Measurements from ENCODE around the gene PACS1.
"Not testable (repeated sequence)": the region's sequence is repeated elsewhere in the genome, so short reads cannot be mapped to it uniquely, and the experiment has no call there.

PACS1 gene

GRCh38 chr11:66267379-66268243 is 197.5 kb downstream of the PACS1 start:
- Histone ChIP-seq H3K4me3 (ENCODE audit: low read length) (peak overlapping the region; percentile 96), H3K4me1 (ENCODE audit: insufficient read depth, low read length) (peaks cover 7% of the 10 kb centered on the region; the same call in 1 of the 2 replicates), H3K36me3 (ENCODE audit: insufficient read depth, low read depth, low read length) (peaks cover 40% of the 10 kb centered on the region), H3K9ac (ENCODE audit: low read depth, low read length) (peak overlapping the region; percentile 64; the same call in 1 of the 2 replicates), H3K27ac (ENCODE audit: low read length) (peak overlapping the region; percentile 42), H3K27me3 (ENCODE audit: insufficient read depth, low read length) (no peaks in the 10 kb centered on the region), H3K9me3 (ENCODE audit: insufficient read depth, low read depth, low read length) (no peaks in the 10 kb centered on the region)

GRCh38 chr11:66268244-66268951 is 198.3 kb downstream of the PACS1 start, which contains the start of gene RAB1B:
RAB1B (plus strand) TSS chr11:66268639; CDS start chr11:66268680, 41 bp downstream.
- Histone ChIP-seq H3K27ac (ENCODE audit: low read length) (peak within 1 kb of the TSS; percentile 74), H3K9me3 (ENCODE audit: insufficient read depth, low read depth, low read length) (no peaks in the 10 kb centered on the region), H3K9ac (ENCODE audit: low read depth, low read length) (peak within 1 kb of the TSS; percentile 92), H3K36me3 (ENCODE audit: insufficient read depth, low read depth, low read length) (peaks cover 40% of the 10 kb centered on the region), H3K4me1 (ENCODE audit: insufficient read depth, low read length) (peaks cover 7% of the 10 kb centered on the region; the same call in 1 of the 2 replicates), H3K4me3 (ENCODE audit: low read length) (peak within 1 kb of the TSS; percentile 96), H3K27me3 (ENCODE audit: insufficient read depth, low read length) (no peaks in the 10 kb centered on the region)

GRCh38 chr11:66268952-66269905 is 199.2 kb downstream of the PACS1 start:
- Histone ChIP-seq H3K36me3 (ENCODE audit: insufficient read depth, low read depth, low read length) (peaks cover 40% of the 10 kb centered on the region), H3K4me3 (ENCODE audit: low read length) (peak overlapping the region; percentile 96), H3K4me1 (ENCODE audit: insufficient read depth, low read length) (peaks cover 7% of the 10 kb centered on the region; the same call in 1 of the 2 replicates), H3K9ac (ENCODE audit: low read depth, low read length) (peak overlapping the region; percentile 92), H3K27me3 (ENCODE audit: insufficient read depth, low read length) (no peaks in the 10 kb centered on the region), H3K9me3 (ENCODE audit: insufficient read depth, low read depth, low read length) (no peaks in the 10 kb centered on the region), H3K27ac (ENCODE audit: low read length) (peak overlapping the region; percentile 74)

GRCh38 chr11:66271816-66272215 is 201.7 kb downstream of the PACS1 start:
- Histone ChIP-seq H3K4me1 (ENCODE audit: insufficient read depth, low read length) (peaks cover 7% of the 10 kb centered on the region; the same call in 1 of the 2 replicates), H3K9ac (ENCODE audit: low read depth, low read length) (no peak overlapping the region), H3K36me3 (ENCODE audit: insufficient read depth, low read depth, low read length) (peaks cover 47% of the 10 kb centered on the region), H3K27ac (ENCODE audit: low read length) (no peak overlapping the region), H3K4me3 (ENCODE audit: low read length) (no peak overlapping the region), H3K27me3 (ENCODE audit: insufficient read depth, low read length) (no peaks in the 10 kb centered on the region), H3K9me3 (ENCODE audit: insufficient read depth, low read depth, low read length) (no peaks in the 10 kb centered on the region)

GRCh38 chr11:66272596-66272995 is 202.5 kb downstream of the PACS1 start:
- Histone ChIP-seq H3K4me3 (ENCODE audit: low read length) (no peak overlapping the region), H3K27me3 (ENCODE audit: insufficient read depth, low read length) (no peaks in the 10 kb centered on the region), H3K9ac (ENCODE audit: low read depth, low read length) (no peak overlapping the region), H3K27ac (ENCODE audit: low read length) (no peak overlapping the region), H3K4me1 (ENCODE audit: insufficient read depth, low read length) (peaks cover 7% of the 10 kb centered on the region; the same call in 1 of the 2 replicates), H3K9me3 (ENCODE audit: insufficient read depth, low read depth, low read length) (no peaks in the 10 kb centered on the region), H3K36me3 (ENCODE audit: insufficient read depth, low read depth, low read length) (peaks cover 47% of the 10 kb centered on the region)

GRCh38 chr11:66274219-66274618 is 204.1 kb downstream of the PACS1 start:
- H3K9ac ChIP-seq (ENCODE audit: low read depth, low read length), result no peak overlapping the region
- no peak overlapping the region for H3K4me3 ChIP-seq (ENCODE audit: low read length)
- no peak overlapping the region for H3K27ac ChIP-seq (ENCODE audit: low read length)
- H3K36me3 ChIP-seq (ENCODE audit: insufficient read depth, low read depth, low read length), result peaks cover 47% of the 10 kb centered on the region
- peaks cover 5% of the 10 kb centered on the region; the same call in 1 of the 2 replicates for H3K27me3 ChIP-seq (ENCODE audit: insufficient read depth, low read length)
- H3K9me3 ChIP-seq (ENCODE audit: insufficient read depth, low read depth, low read length), result no peaks in the 10 kb centered on the region
- H3K4me1 ChIP-seq (ENCODE audit: insufficient read depth, low read length), result peaks cover 9% of the 10 kb centered on the region; the same call in 1 of the 2 replicates

GRCh38 chr11:66275396-66275795 is 205.3 kb downstream of the PACS1 start:
- Histone ChIP-seq H3K4me3 (ENCODE audit: low read length) (no peak overlapping the region), H3K36me3 (ENCODE audit: insufficient read depth, low read depth, low read length) (peaks cover 47% of the 10 kb centered on the region), H3K27ac (ENCODE audit: low read length) (no peak overlapping the region), H3K27me3 (ENCODE audit: insufficient read depth, low read length) (peaks cover 6% of the 10 kb centered on the region; the same call in 1 of the 2 replicates), H3K9me3 (ENCODE audit: insufficient read depth, low read depth, low read length) (no peaks in the 10 kb centered on the region), H3K4me1 (ENCODE audit: insufficient read depth, low read length) (peaks cover 2% of the 10 kb centered on the region; the same call in 1 of the 2 replicates), H3K9ac (ENCODE audit: low read depth, low read length) (no peak overlapping the region)

GRCh38 chr11:66275984-66276612 is 206.0 kb downstream of the PACS1 start:
- Histone ChIP-seq H3K27ac (ENCODE audit: low read length) (no peak overlapping the region), H3K4me1 (ENCODE audit: insufficient read depth, low read length) (peaks cover 2% of the 10 kb centered on the region; the same call in 1 of the 2 replicates), H3K4me3 (ENCODE audit: low read length) (no peak overlapping the region), H3K27me3 (ENCODE audit: insufficient read depth, low read length) (peaks cover 6% of the 10 kb centered on the region; the same call in 1 of the 2 replicates), H3K9ac (ENCODE audit: low read depth, low read length) (no peak overlapping the region), H3K9me3 (ENCODE audit: insufficient read depth, low read depth, low read length) (no peaks in the 10 kb centered on the region), H3K36me3 (ENCODE audit: insufficient read depth, low read depth, low read length) (peaks cover 47% of the 10 kb centered on the region)

GRCh38 chr11:66276619-66277018 is 206.5 kb downstream of the PACS1 start:
- H3K9me3 ChIP-seq (ENCODE audit: insufficient read depth, low read depth, low read length); H3K4me1 ChIP-seq (ENCODE audit: insufficient read depth, low read length); H3K27me3 ChIP-seq (ENCODE audit: insufficient read depth, low read length); H3K9ac ChIP-seq (ENCODE audit: low read depth, low read length); H3K4me3 ChIP-seq (ENCODE audit: low read length); H3K27ac ChIP-seq (ENCODE audit: low read length): not testable (repeated sequence)
- peaks cover 46% of the 10 kb centered on the region for H3K36me3 ChIP-seq (ENCODE audit: insufficient read depth, low read depth, low read length)

GRCh38 chr11:66277064-66277463 is 207.0 kb downstream of the PACS1 start:
- H3K36me3 ChIP-seq (ENCODE audit: insufficient read depth, low read depth, low read length), result peaks cover 42% of the 10 kb centered on the region
- not testable (repeated sequence) for H3K9ac ChIP-seq (ENCODE audit: low read depth, low read length); H3K27me3 ChIP-seq (ENCODE audit: insufficient read depth, low read length); H3K9me3 ChIP-seq (ENCODE audit: insufficient read depth, low read depth, low read length); H3K27ac ChIP-seq (ENCODE audit: low read length); H3K4me1 ChIP-seq (ENCODE audit: insufficient read depth, low read length); H3K4me3 ChIP-seq (ENCODE audit: low read length)

Data from iPS-20b (cell line).